Bronchial epithelial cell (primary cell): ENCODE measurements around the gene ARID3B. TPM values are rescaled to one million over a fixed set of nuclear protein-coding genes. Genes with fewer than 3 reads are reported as not detected.

Source experiments
- DNase-seq: peaks from one replicate; pipeline ENCODE4 v3.0.0-alpha.2; 2010; ENCODE audit warnings: low read depth
- FAIRE-seq: peaks from 2 replicates; lab custom pipeline; 2011; peaks lifted over from hg19 to GRCh38; lab: Jason Lieb, UNC
- H3K27me3 ChIP-seq: 2 replicates; pipeline ENCODE4 v1.5.1; 2011; ENCODE audit warnings: low read length; ENCODE audit not compliant: control insufficient read depth, insufficient read depth
- H3K36me3 ChIP-seq: 2 replicates; pipeline ENCODE4 v1.5.1; 2011; ENCODE audit warnings: low read length; ENCODE audit not compliant: control insufficient read depth, insufficient read depth
- H3K4me3 ChIP-seq: 2 replicates; pipeline ENCODE4 v1.5.1; 2011; ENCODE audit warnings: mild to moderate bottlenecking, low read depth, low read length, control low read depth
- CTCF ChIP-seq: IDR thresholded peaks from 2 replicates; pipeline ENCODE4 v1.5.1; 2011; ENCODE audit warnings: mild to moderate bottlenecking, moderate library complexity, low read length, control low read depth, inconsistent platforms; ENCODE audit not compliant: insufficient read depth, severe bottlenecking
- total RNA-seq: library from RNA; depleted of rRNA; stranded (reverse); fragments of >200 nt; gene quantifications from 2 replicates; pipeline ENCODE4 v1.2.1, GENCODE V29; 2014

ARID3B gene
- 3.4 and 4.7 TPM in 2 replicates for total RNA-seq

- FAIRE-seq (no peak), DNase-seq (peak; percentile 93)
- no peak for TF ChIP-seq CTCF
- Histone ChIP-seq H3K4me3 (peak within 1 kb of the TSS; percentile 85), H3K36me3 (peaks cover 2% of the 10 kb centered on the region), H3K27me3 (no peaks in the 10 kb centered on the region)
Observed at GRCh38 chr15:74540761-74541493, at the start of gene ARID3B. Gene ARID3B, plus strand, starts transcription at chr15:74541220. Its CDS starts 2,717 bp downstream, at chr15:74543937.

- H3K4me3 ChIP-seq, result no peak overlapping the region
- no peaks in the 10 kb centered on the region for H3K36me3 ChIP-seq
- H3K27me3 ChIP-seq, result no peaks in the 10 kb centered on the region
- no peak for TF ChIP-seq CTCF
- FAIRE-seq (no peak), DNase-seq (no peak)
Observed at GRCh38 chr15:74496648-74497047, 44.4 kb upstream of the ARID3B start.

- H3K4me3 ChIP-seq, result no peak overlapping the region
- H3K36me3 ChIP-seq, result no peaks in the 10 kb centered on the region
- FAIRE-seq (no peak), DNase-seq (peak; percentile 93)
- no peaks in the 10 kb centered on the region for H3K27me3 ChIP-seq
- TF ChIP-seq CTCF, result no peak
Observed at GRCh38 chr15:74497584-74497983, 43.4 kb upstream of the ARID3B start.

- TF ChIP-seq CTCF, result no peak
- no peak for FAIRE-seq
- no peak for DNase-seq
- H3K4me3 ChIP-seq, result no peak overlapping the region
- H3K27me3 ChIP-seq, result no peaks in the 10 kb centered on the region
- H3K36me3 ChIP-seq, result no peaks in the 10 kb centered on the region
Observed at GRCh38 chr15:74499366-74499765, 41.7 kb upstream of the ARID3B start.

- no peak for FAIRE-seq
- H3K36me3 ChIP-seq, result no peaks in the 10 kb centered on the region
- no peaks in the 10 kb centered on the region for H3K27me3 ChIP-seq
- no peak for TF ChIP-seq CTCF
- H3K4me3 ChIP-seq, result no peak overlapping the region
- no peak for DNase-seq
Observed at GRCh38 chr15:74500401-74500800, 40.6 kb upstream of the ARID3B start.

- H3K36me3 ChIP-seq, result no peaks in the 10 kb centered on the region
- no peak overlapping the region for H3K4me3 ChIP-seq
- no peaks in the 10 kb centered on the region for H3K27me3 ChIP-seq
- DNase-seq (no peak), FAIRE-seq (no peak)
- no peak for TF ChIP-seq CTCF
Observed at GRCh38 chr15:74502301-74502700, 38.7 kb upstream of the ARID3B start.
